ENCODE measurements around the gene EPSTI1.

DNA sequence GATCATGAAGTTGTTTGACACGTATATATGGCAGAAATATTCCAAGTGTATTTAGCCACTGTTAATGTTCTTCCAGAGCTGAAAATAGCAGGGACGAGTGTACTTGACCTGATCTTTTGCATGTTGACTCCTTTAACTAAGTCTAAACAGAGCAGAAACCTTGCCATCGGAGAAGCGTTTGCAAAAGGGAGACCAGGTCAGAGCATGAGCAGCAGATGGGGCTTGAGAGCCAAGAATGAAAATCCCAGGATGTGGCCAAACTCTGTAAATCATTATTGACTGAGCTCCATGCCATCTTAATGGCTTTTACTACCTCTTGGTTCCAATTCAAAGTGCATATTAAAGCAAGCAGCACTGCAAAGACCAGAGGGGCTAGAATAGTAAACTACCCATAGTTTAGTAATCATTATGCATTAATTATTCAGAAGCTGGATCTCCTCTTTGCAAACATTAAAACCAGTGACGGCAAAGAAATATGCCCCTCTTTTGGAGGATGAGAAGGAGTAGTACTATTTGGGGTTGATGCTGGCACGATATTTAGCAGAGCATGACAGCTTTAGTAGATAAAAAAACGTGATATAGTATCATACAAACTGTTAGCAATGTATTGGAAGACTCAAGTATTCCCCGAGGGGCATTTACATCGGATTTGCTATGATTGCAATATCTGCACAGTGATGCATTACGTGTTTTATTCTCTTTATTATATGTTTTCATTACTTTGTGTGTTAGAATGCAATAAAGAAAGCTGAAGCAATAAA, 154.9 kb downstream of the EPSTI1 start:
- TF ChIP-seq CTCF (IDR thresholded peaks at IDR 0.05) = peak in 10 of 12 donors; percentile 9 to 48 (median 22)
- TF ChIP-seq POLR2A (IDR thresholded peaks at IDR 0.05) = no peak
